ENCODE results near the gene NID1. TPM values are rescaled to one million over a fixed set of nuclear protein-coding genes. Genes with fewer than 3 reads are reported as not detected.

The NID1 gene
- total RNA-seq, 2 experiments from 2014 or later, result not detected

- ChIA-PET CTCF (ENCODE audit: unreplicated experiment) (interaction anchor here (0.7 kb wide), 1 partner anchor 14 kb away, joined by 3 read pairs; no protein-coding TSS in a partner anchor), POLR2A (interaction anchor here (0.5 to 0.7 kb wide), 3 partner anchors 16 to 1390 kb away, joined by 3 to 5 read pairs (median 3); no protein-coding TSS in a partner anchor)
- Histone ChIP-seq H3K9me3 (ENCODE audit: low read length) (no peaks in the 10 kb centered on the region), H3K4me3 (ENCODE audit: low read depth, low read length, poor library complexity, severe bottlenecking) (no peak overlapping the region), H3K36me3 (ENCODE audit: insufficient read depth, low read length) (no peaks in the 10 kb centered on the region), H4K20me1 (ENCODE audit: insufficient read depth, low read length) (no peaks in the 10 kb centered on the region), H2AFZ (ENCODE audit: low read length) (no peak overlapping the region), H3K79me2 (ENCODE audit: insufficient read depth, low read depth, low read length) (no peaks in the 10 kb centered on the region), H3K4me1 (ENCODE audit: insufficient read depth, low read length, poor library complexity, severe bottlenecking) (no peaks in the 10 kb centered on the region), H3K4me2 (ENCODE audit: low read length) (no peak overlapping the region), H3K27ac (ENCODE audit: low read depth, low read length, poor library complexity, severe bottlenecking) (no peak overlapping the region), H3K9me2 (ENCODE audit: insufficient read depth, low read length) (no peaks in the 10 kb centered on the region)
- intact Hi-C loops (cut with micrococcal nuclease; ENCODE audit: unreplicated experiment), result loop anchor here (5.0 kb wide), 1 partner anchor 79 kb away; the partner anchor contains the start of gene LYST
- no peak for DNase-seq (ENCODE audit: low spot score)
- BruUV-seq (replicated peaks), result no TSS peak
- no peak for TF ChIP-seq EZH2phosphoT487 (IDR thresholded peaks at IDR 0.05; ENCODE audit: borderline replicate concordance, low read depth, low read length)
- TF ChIP-seq CTCF (conservative IDR thresholded peaks at IDR 0.05; ENCODE audit: low read length), result no peak
Observed at GRCh38 chr1:235945775-235946570, 118.9 kb downstream of the NID1 start.

- Histone ChIP-seq H4K20me1 (ENCODE audit: insufficient read depth, low read length) (no peaks in the 10 kb centered on the region), H3K4me1 (ENCODE audit: insufficient read depth, low read length, poor library complexity, severe bottlenecking) (peaks cover 6% of the 10 kb centered on the region), H3K9me3 (ENCODE audit: low read length) (no peaks in the 10 kb centered on the region), H3K4me3 (ENCODE audit: low read depth, low read length, poor library complexity, severe bottlenecking) (no peak overlapping the region), H3K79me2 (ENCODE audit: insufficient read depth, low read depth, low read length) (no peaks in the 10 kb centered on the region), H3K9me2 (ENCODE audit: insufficient read depth, low read length) (no peaks in the 10 kb centered on the region), H3K36me3 (ENCODE audit: insufficient read depth, low read length) (no peaks in the 10 kb centered on the region), H3K4me2 (ENCODE audit: low read length) (no peak overlapping the region), H3K27ac (ENCODE audit: low read depth, low read length, poor library complexity, severe bottlenecking) (no peak overlapping the region), H2AFZ (ENCODE audit: low read length) (no peak overlapping the region)
- TF ChIP-seq CTCF (conservative IDR thresholded peaks at IDR 0.05; ENCODE audit: low read length) (no peak), EZH2phosphoT487 (IDR thresholded peaks at IDR 0.05; ENCODE audit: borderline replicate concordance, low read depth, low read length) (no peak)
- no peak for DNase-seq (ENCODE audit: low spot score)
- no TSS peak for BruUV-seq (replicated peaks)
- POLR2A ChIA-PET, result no interaction called here
- intact Hi-C loops (cut with micrococcal nuclease; ENCODE audit: unreplicated experiment), result no loop called here
- CTCF ChIA-PET (ENCODE audit: unreplicated experiment), result no interaction called here
Observed at GRCh38 chr1:235943581-235944114, 121.2 kb downstream of the NID1 start.

All from OCI-LY7 (cell line).